ENCODE measurements around the gene EMB. TPM values are rescaled to one million over a fixed set of nuclear protein-coding genes. Genes with fewer than 3 reads are reported as not detected.
"Not testable (repeated sequence)": the region's sequence is repeated elsewhere in the genome, so short reads cannot be mapped to it uniquely, and the experiment has no call there.

Gene EMB
- total RNA-seq, 1 donor from 2014 or later = 27.5 TPM

GRCh38 chr5:50463047-50463446 lies 22.0 kb upstream of the EMB start:
- peaks cover 4% of the 10 kb centered on the region for H3K36me3 Mint-ChIP-seq (ENCODE audit: low read depth, unreplicated experiment)
- no peak overlapping the region for H3K27ac Mint-ChIP-seq (ENCODE audit: unreplicated experiment)
- H3K9me3 Mint-ChIP-seq (ENCODE audit: unreplicated experiment) = peaks cover 5% of the 10 kb centered on the region
- H3K27me3 Mint-ChIP-seq (ENCODE audit: unreplicated experiment) = no peaks in the 10 kb centered on the region
- H3K4me1 Mint-ChIP-seq (ENCODE audit: unreplicated experiment) = no peaks in the 10 kb centered on the region
- TF ChIP-seq CTCF (IDR thresholded peaks at IDR 0.05; ENCODE audit: unreplicated experiment) = no peak
- DNase-seq (ENCODE audit: low spot score) = no peak
- H3K4me3 Mint-ChIP-seq (ENCODE audit: unreplicated experiment) = no peak overlapping the region

GRCh38 chr5:50462579-50462978 lies 21.5 kb upstream of the EMB start:
- H3K4me1 Mint-ChIP-seq (ENCODE audit: unreplicated experiment); H3K27me3 Mint-ChIP-seq (ENCODE audit: unreplicated experiment); H3K36me3 Mint-ChIP-seq (ENCODE audit: low read depth, unreplicated experiment); H3K27ac Mint-ChIP-seq (ENCODE audit: unreplicated experiment); DNase-seq (ENCODE audit: low spot score); H3K9me3 Mint-ChIP-seq (ENCODE audit: unreplicated experiment); H3K4me3 Mint-ChIP-seq (ENCODE audit: unreplicated experiment): not testable (repeated sequence)

GRCh38 chr5:50458372-50458771 lies 17.3 kb upstream of the EMB start:
- H3K4me3 Mint-ChIP-seq (ENCODE audit: unreplicated experiment); H3K4me1 Mint-ChIP-seq (ENCODE audit: unreplicated experiment); H3K27me3 Mint-ChIP-seq (ENCODE audit: unreplicated experiment); H3K27ac Mint-ChIP-seq (ENCODE audit: unreplicated experiment); H3K36me3 Mint-ChIP-seq (ENCODE audit: low read depth, unreplicated experiment); H3K9me3 Mint-ChIP-seq (ENCODE audit: unreplicated experiment); DNase-seq (ENCODE audit: low spot score): not testable (repeated sequence)

GRCh38 chr5:50449241-50449640 lies 8.2 kb upstream of the EMB start:
- not testable (repeated sequence) for H3K27ac Mint-ChIP-seq (ENCODE audit: unreplicated experiment); H3K36me3 Mint-ChIP-seq (ENCODE audit: low read depth, unreplicated experiment); H3K4me3 Mint-ChIP-seq (ENCODE audit: unreplicated experiment); DNase-seq (ENCODE audit: low spot score); H3K9me3 Mint-ChIP-seq (ENCODE audit: unreplicated experiment); H3K27me3 Mint-ChIP-seq (ENCODE audit: unreplicated experiment)
- peaks cover 14% of the 10 kb centered on the region for H3K4me1 Mint-ChIP-seq (ENCODE audit: unreplicated experiment)

- Mint-ChIP-seq H3K27me3 (ENCODE audit: unreplicated experiment) (no peaks in the 10 kb centered on the region), H3K4me3 (ENCODE audit: unreplicated experiment) (no peak overlapping the region), H3K36me3 (ENCODE audit: low read depth, unreplicated experiment) (peaks cover 4% of the 10 kb centered on the region), H3K27ac (ENCODE audit: unreplicated experiment) (no peak overlapping the region), H3K4me1 (ENCODE audit: unreplicated experiment) (peaks cover 14% of the 10 kb centered on the region), H3K9me3 (ENCODE audit: unreplicated experiment) (peaks cover 4% of the 10 kb centered on the region)
- DNase-seq (ENCODE audit: low spot score) = no peak
- TF ChIP-seq CTCF (IDR thresholded peaks at IDR 0.05; ENCODE audit: unreplicated experiment) = no peak
Observed at GRCh38 chr5:50447941-50448340, 6.9 kb upstream of the EMB start.

GRCh38 chr5:50447228-50447627 lies 6.1 kb upstream of the EMB start:
- peaks cover 4% of the 10 kb centered on the region for H3K36me3 Mint-ChIP-seq (ENCODE audit: low read depth, unreplicated experiment)
- no peak for TF ChIP-seq CTCF (IDR thresholded peaks at IDR 0.05; ENCODE audit: unreplicated experiment)
- peaks cover 4% of the 10 kb centered on the region for H3K9me3 Mint-ChIP-seq (ENCODE audit: unreplicated experiment)
- no peak overlapping the region for H3K4me3 Mint-ChIP-seq (ENCODE audit: unreplicated experiment)
- no peak for DNase-seq (ENCODE audit: low spot score)
- no peak overlapping the region for H3K27ac Mint-ChIP-seq (ENCODE audit: unreplicated experiment)
- no peaks in the 10 kb centered on the region for H3K27me3 Mint-ChIP-seq (ENCODE audit: unreplicated experiment)
- peaks cover 14% of the 10 kb centered on the region for H3K4me1 Mint-ChIP-seq (ENCODE audit: unreplicated experiment)
